T47D (cell line): ENCODE data around the gene GPR17.

Experiments
- DNase-seq, 2 experiments: peaks; one replicate each; pipeline versions ENCODE4 v3.0.0 to v3.0.0-alpha.2; 2011 to 2012; ENCODE audit warnings: low read depth in 1 of 2, low spot score in 1 of 2
- JUND ChIP-seq: IDR thresholded peaks from 2 replicates; pipeline ENCODE4 v1.6.1; 2012; ENCODE audit warnings: low read depth
- in situ Hi-C: cut with HindIII; loops from 2 replicates; pipeline ENCODE4 v1.10.0; 2016; ENCODE audit warnings: low sequenced_read_pairs, low pct_unique_long_range_greater_than_20kb

GPR17 gene

DNA sequence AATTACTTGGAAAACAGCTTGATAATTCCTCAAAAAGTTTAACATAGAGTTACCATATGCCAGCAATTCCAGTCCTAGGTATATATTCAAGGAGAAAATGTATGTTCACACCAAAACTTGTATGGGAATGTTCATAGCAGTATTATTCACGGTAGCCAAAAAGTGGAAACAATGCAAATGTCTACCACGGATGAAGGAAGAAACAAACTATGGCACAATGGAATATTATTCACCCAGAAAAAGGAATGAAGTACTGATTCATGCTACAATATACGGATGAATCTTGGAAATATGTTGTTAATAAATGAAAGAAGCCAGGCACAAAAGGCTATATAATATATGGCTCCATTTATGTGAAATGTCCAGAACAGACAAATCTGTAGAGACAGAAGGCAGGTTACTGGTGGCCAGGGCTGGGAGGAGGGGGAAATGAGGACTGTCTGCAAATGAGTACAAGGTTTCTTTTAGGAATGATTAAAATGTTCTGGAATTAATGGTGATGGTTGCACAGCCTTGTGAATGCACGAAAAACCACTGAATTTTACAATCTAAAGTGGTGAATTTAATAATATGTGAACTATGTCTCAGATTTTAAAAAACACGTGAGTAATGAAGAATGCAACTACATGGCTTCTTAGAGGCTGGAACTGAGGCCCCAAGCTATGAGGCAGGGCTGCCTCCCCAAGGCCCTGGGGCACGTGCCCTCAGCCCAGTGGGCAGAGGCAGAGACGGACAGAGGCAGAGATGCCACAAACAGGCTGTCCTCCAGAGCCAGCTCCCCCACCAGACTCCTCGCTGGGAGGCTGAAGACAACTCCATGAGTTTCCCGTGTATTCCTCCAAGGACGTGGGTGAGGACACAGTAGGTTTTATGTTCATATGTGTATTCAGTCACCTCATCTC, 24.4 kb downstream of the GPR17 start:
- DNase-seq: no peak
- in situ Hi-C loops: no loop called here
- TF ChIP-seq JUND: no peak

DNA sequence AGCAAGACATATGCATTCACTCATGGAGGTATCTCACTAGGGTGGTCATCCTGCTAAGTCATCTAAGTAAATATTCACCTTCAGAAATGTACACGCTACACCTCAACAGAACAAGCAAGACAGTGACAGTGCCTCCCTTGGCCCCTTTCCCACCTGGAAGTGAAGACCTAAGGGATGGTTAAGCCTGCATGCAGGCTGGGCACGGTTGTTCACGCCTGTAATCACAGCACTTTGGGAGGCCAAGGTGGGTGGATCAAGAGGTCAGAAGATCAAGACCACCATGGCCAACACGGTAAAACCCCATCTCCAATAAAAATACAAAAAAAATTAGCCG, 25.0 kb downstream of the GPR17 start:
- TF ChIP-seq JUND: no peak
- in situ Hi-C loops: no loop called here
- no peak for DNase-seq

DNA sequence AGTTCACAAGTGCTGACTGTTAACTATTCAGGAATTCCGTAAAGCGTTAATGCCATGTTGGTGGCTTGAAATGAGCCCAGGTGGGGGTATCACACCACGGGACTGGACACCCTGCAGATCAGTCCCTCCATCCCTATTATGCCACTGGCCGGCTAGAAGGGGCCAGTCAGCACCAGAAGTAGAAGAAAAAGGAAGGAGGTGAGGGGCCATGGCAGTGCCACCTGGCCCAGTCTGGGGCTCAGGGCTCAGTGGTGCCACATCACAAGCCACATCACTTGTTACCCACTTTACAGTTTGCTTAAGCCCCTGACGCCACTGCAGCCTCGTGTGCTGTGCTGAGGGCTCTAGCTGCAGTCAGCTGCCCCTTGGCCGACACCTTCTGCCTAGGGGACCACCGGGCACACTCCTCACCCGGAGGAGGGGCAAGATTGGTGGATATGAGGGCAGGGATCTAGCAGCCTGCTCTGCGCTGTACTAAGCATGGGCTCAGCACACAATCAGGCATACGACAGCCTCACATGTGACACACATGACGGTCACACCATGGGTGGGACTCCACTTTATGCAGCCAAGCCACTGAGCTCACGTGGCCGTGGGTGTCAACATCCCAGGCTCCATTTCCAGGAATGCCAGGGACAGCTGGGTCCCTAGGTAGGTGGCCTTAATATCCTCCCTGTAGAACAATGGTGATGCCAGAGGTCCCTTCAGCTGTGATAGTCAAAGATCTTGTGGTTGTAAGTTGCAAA, 25.8 kb downstream of the GPR17 start:
- in situ Hi-C loops: no loop called here
- no peak for TF ChIP-seq JUND
- no peak for DNase-seq

DNA sequence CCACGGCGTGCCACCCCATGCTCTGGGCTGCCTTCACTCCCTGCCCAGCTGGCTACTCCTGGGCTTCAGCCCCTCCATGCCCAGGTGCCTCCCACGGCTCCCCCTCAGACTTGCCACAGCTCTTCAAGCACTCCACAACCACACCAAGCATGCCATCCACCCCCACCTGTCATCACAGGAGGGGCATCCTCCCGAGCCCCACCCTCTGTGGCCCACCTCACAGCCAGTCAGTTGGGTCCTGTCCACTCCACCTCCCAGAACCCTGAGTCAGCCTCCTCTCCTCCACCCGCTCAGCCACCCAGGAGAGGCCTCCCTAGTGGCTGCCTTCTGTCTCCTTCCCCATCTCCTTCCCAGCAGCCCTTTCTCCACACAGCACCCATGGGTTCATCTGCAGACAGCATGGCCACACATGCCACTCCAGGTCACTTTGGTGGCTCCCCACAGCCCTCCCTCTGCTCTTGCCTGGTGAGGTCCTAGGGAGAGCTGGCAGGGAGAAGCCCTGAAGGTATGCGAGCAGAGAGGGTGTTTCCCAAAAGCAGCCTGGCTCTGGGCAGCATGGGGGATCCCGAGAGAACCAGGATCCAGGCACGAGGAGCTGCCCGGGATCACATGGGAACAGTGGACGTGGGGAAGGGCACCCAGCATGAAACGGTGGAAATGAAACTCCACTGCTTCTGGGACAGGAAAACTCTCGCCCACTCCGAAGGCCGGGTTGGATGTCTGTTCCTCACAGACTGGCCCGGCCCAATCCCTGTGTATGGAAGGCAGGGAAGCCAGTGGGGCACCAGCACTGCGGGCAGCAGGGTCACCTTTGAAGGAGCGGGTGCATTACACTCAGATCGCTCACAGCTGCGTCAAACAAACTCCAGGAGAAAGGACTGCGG, 26.6 kb downstream of the GPR17 start:
- in situ Hi-C loops: no loop called here
- DNase-seq: no peak
- TF ChIP-seq JUND: no peak

DNA sequence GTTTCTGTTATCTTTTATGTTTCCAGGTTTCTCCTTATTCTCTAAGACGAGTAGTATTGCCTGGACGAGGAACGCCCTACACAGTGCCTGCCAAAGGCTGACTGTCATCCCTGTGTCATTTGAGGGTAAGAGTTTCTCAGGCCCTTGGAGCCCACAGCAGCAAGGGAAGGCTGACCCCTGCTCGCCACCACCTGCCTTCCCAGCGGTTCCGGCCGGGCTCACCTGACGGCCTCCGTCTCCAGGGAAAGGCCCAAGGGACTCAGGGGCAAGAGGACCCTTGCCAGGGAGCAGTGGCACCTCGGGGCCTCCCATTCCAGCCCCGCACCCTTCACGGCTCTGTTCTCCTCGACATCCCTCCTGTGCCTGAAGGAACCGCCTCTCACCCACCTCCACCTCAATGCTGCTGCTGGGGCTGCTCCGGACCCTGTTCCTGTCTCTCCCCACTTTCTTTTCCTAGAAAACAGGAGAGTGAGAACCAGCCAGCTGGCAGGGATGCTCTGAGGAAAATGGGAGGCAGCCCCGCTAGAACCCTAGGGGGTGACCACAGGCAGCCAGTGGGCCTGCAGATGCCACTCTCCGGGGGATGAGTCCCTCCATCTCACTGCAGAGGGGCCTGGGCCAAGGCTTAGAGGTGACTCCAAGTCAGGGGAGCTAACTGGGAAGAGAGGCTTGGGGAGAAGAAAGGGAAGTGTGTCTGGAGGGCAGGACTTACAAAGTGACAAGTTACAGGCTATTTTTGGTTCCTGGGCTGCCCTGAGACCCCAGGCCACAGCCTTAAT, 27.5 kb downstream of the GPR17 start:
- in situ Hi-C loops: no loop called here
- TF ChIP-seq JUND: no peak
- DNase-seq: no peak

DNA sequence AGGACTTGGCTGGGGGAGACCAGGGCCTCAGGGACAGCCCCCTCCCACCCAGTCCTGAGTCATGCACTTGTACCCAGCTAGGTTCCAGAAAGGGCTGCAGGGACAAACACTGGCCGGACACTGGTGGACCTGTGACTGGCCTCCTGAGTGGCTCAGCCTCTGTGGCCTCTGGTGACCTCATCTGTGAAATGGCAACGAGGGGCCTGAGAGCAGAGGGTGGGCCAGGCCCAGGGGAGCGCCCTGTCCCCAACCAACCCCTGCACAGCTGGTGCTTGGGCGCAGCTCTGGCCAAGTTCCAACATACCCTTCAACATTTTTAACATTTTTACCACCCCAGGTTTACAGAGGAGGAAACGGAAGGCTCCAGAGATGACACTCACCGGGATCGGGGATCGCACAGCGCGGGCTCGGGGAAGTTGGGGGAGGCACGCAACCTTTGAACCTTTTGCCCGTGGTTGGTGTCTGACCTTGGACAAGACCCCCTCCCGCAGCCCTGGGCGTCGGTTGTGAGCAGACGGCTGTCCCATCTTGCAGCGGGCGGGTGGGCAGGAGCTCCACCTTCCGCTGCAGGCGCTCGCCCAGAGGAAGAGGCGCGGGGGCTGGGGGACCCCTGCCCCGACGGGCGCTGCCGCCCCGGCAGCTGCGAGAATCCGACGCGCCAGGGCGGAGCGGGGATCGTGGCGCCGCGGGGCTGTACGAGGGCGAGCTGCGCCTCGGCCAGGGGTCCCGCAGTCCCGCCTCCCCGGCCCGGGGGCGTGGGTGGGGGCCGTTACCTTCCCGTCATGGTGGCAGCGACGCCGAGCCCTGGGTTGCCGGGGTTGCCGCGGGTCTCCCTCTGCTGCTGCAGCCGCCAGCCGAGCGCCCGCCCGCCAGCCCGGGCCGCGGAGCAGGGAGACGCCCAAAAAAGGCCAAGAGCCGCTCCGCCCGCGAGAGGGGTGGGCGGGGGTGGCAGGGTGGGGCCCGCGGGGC, 28.6 kb downstream of the GPR17 start:
- TF ChIP-seq JUND: no peak
- no peak for DNase-seq
- in situ Hi-C loops: no loop called here

DNA sequence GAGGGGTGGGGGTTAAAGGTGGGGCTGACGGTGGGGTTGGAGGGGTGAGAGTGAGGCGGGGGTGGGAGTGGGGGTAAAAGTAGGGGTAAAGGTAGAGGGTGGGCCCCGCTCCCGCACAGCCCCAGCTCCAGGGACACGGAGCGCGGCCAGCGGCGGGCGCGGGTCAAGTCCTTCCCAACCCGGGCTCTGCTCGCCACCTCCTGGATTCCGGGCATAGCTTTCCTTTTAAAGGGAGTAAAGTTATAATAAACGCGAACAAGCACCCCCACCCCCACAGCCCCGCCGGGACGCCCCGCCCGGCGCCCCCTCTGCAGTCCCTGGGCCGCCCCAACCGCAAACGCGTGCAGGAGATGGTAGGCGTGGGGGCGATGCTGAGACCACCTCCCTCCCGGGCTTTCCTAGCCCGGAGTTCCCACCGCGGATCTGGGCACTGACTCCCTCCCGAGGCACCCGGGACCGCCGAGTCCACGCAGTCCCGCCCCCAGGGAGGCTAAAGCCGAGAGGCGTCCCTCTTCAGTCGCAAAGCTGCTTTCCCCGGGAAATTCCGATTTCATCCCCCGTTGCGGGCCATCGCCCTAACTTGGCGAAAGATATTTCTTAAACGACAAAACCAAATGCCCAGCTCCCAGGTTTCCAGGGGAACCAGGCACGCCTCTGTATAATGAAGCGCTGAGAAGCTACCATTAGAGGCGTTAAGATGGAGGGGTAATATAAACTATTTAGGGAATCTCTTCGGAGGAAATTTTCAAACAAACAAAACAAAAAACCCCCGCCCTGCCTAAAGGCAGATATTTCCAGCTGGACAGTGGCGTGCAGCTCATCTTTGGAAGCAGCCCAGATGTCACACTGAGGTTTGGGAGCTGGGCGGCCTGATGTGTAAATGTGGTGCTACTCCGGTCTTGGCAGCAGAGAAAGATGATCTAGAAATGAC, 29.6 kb downstream of the GPR17 start, which contains the start of gene LIMS2:
TSS of gene LIMS2 (minus strand) at position 200 of the 931 bp plus-strand sequence. CDS start 506 bp downstream, outside the sequence.
- no peak for TF ChIP-seq JUND
- peak; percentile 34 to 55 for DNase-seq
- in situ Hi-C loops: no loop called here

DNA sequence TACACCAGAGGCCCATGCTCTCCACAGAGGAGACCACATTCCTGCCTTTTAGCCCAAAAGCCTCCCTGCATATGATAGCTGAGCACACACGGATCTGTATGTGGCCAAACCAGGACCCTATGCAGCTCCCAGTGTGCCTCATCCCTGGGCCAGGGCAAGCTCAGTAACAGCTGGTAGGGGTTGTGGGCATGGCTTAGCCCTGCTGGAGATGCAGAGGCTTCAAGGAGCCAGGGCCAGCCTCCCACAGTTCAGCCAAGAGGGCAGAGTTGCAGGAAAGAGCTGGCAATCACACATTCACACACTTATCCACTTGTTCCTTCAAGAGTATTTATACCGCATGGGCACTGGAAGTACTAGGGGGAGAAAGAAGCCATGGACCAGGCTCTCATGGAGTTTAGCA, 31.0 kb downstream of the GPR17 start:
- TF ChIP-seq JUND: no peak
- DNase-seq: no peak
- in situ Hi-C loops: no loop called here

DNA sequence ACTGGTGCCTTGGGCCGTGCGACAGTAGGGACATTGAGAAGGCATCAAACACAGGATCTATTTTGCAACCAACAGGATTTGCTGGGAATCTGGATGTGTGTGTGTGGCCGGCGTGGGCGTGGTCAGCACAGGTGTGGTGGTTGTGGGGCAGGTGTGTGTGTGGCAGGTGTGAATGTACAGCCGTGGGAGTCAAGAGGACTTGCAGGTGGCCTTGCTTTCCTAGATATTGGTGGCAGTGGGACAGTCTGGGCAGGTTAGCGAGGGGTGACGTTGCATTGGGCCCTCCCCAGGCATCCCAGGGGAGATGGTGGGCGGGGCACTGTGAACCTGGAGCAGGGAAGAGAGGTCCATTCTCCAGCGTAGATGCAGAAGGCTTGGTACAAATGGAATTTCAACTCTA, 32.6 kb downstream of the GPR17 start:
- DNase-seq: no peak
- in situ Hi-C loops: no loop called here

DNA sequence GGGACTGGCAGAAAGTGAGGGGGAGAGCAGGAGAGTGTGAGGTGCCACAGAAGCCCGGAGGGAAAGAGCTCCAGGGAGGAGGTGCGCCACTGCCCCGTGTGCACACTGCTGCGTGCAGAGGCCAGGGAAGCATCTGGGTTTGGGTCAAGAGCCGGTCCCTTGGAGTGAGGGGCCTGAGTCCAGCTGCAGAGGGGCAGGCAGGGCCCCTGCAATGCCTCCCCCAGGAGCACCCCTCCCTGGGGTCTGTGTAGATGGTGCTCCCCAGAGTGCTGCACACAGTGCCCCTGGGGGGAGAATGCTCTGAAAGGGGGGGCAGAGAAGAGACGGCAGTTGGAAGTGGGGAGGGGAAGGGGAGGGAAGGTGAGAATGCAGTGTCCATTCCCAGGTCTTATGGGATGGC, 33.0 kb downstream of the GPR17 start:
- in situ Hi-C loops: no loop called here
- no peak for DNase-seq
- TF ChIP-seq JUND: no peak

More for the DNA sequence above, 32.6 kb downstream of the GPR17 start:
- TF ChIP-seq JUND: no peak
